GM15510 (cell line): ENCODE measurements around the gene LNPEP.

Experiments
- POLR2A ChIP-seq: IDR thresholded peaks from 3 replicates; pipeline ENCODE4 v1.6.1; 2011; ENCODE audit warnings: borderline replicate concordance; ENCODE audit not compliant: insufficient read length; ENCODE audit errors: extremely low read depth

Gene LNPEP

GRCh38 chr5:96920744-96921355 is 15.0 kb upstream of the LNPEP start:
- TF ChIP-seq POLR2A = no peak

- TF ChIP-seq POLR2A = no peak
Observed at GRCh38 chr5:96922499-96923244, 13.2 kb upstream of the LNPEP start.

- no peak for TF ChIP-seq POLR2A
Observed at GRCh38 chr5:96924016-96924443, 11.8 kb upstream of the LNPEP start.

GRCh38 chr5:96926276-96926675 is 9.6 kb upstream of the LNPEP start:
- TF ChIP-seq POLR2A = no peak

GRCh38 chr5:96927008-96927407 is 8.9 kb upstream of the LNPEP start:
- TF ChIP-seq POLR2A = no peak

GRCh38 chr5:96928931-96929708 is 6.8 kb upstream of the LNPEP start:
- TF ChIP-seq POLR2A = no peak

GRCh38 chr5:96930058-96930457 is 5.8 kb upstream of the LNPEP start:
- TF ChIP-seq POLR2A = no peak

GRCh38 chr5:96930589-96930988 is 5.3 kb upstream of the LNPEP start:
- no peak for TF ChIP-seq POLR2A

GRCh38 chr5:96931605-96932004 is 4.3 kb upstream of the LNPEP start:
- peak; percentile 17 for TF ChIP-seq POLR2A

GRCh38 chr5:96932026-96932425 is 3.9 kb upstream of the LNPEP start:
- peak; percentile 2 for TF ChIP-seq POLR2A

GRCh38 chr5:96933764-96934707 is 1.8 kb upstream of the LNPEP start:
- no peak for TF ChIP-seq POLR2A

- peak; percentile 76 for TF ChIP-seq POLR2A
Observed at GRCh38 chr5:96934708-96935558, 947 bp upstream of the LNPEP start.
